HG03442 (cell line): Measurements from ENCODE around the gene FAM120A.
"Not testable (repeated sequence)": the region's sequence is repeated elsewhere in the genome, so short reads cannot be mapped to it uniquely, and the experiment has no call there.

Experiments
- ATAC-seq: cut with Tn5 transposase; IDR thresholded peaks from one replicate; pipeline ENCODE4 v1.9.1; 2021; ENCODE audit warnings: mild to moderate bottlenecking, moderate library complexity; ENCODE audit not compliant: unreplicated experiment

Gene FAM120A

GRCh38 chr9:93505541-93506132 is 54.2 kb downstream of the FAM120A start:
- ATAC-seq = no peak

GRCh38 chr9:93507768-93508167 is 56.3 kb downstream of the FAM120A start:
- no peak for ATAC-seq

- no peak for ATAC-seq
Measured at GRCh38 chr9:93508207-93508606, 56.7 kb downstream of the FAM120A start.

- ATAC-seq = no peak
Measured at GRCh38 chr9:93509084-93509483, 57.6 kb downstream of the FAM120A start.

GRCh38 chr9:93510041-93510440 is 58.6 kb downstream of the FAM120A start:
- ATAC-seq = no peak

GRCh38 chr9:93511228-93511627 is 59.7 kb downstream of the FAM120A start:
- not testable (repeated sequence) for ATAC-seq

GRCh38 chr9:93512170-93512812 is 60.8 kb downstream of the FAM120A start:
- not testable (repeated sequence) for ATAC-seq

GRCh38 chr9:93513606-93514005 is 62.1 kb downstream of the FAM120A start:
- ATAC-seq = no peak

GRCh38 chr9:93517331-93517730 is 65.8 kb downstream of the FAM120A start:
- ATAC-seq = no peak

GRCh38 chr9:93520523-93520922 is 69.0 kb downstream of the FAM120A start:
- no peak for ATAC-seq

GRCh38 chr9:93522736-93523135 is 71.3 kb downstream of the FAM120A start:
- no peak for ATAC-seq

- ATAC-seq = no peak
Measured at GRCh38 chr9:93523518-93524144, 72.1 kb downstream of the FAM120A start.

- no peak for ATAC-seq
Measured at GRCh38 chr9:93525476-93525875, 74.0 kb downstream of the FAM120A start.

- no peak for ATAC-seq
Measured at GRCh38 chr9:93531374-93531773, 79.9 kb downstream of the FAM120A start.

GRCh38 chr9:93532141-93532540 is 80.7 kb downstream of the FAM120A start:
- no peak for ATAC-seq

- no peak for ATAC-seq
Measured at GRCh38 chr9:93533863-93534262, 82.4 kb downstream of the FAM120A start.

GRCh38 chr9:93536167-93536566 is 84.7 kb downstream of the FAM120A start:
- ATAC-seq = no peak

GRCh38 chr9:93536874-93537273 is 85.4 kb downstream of the FAM120A start:
- ATAC-seq = no peak

GRCh38 chr9:93540305-93540704 is 88.8 kb downstream of the FAM120A start:
- no peak for ATAC-seq

- no peak for ATAC-seq
Measured at GRCh38 chr9:93541005-93541404, 89.5 kb downstream of the FAM120A start.

- ATAC-seq = no peak
Measured at GRCh38 chr9:93541581-93542349, 90.3 kb downstream of the FAM120A start.

- ATAC-seq = no peak
Measured at GRCh38 chr9:93543117-93543516, 91.6 kb downstream of the FAM120A start.
